NCI-H128 (cell line): ENCODE results near the gene CFAP20.

ENCODE experiments used
- DNase-seq: peaks from one replicate; lab custom pipeline; 2025; ENCODE audit not compliant: unreplicated experiment; lab: John Stamatoyannopoulos, UW

CFAP20 gene

GRCh38 chr16:58125041-58125440, 4.1 kb downstream of the CFAP20 start:
- no peak for DNase-seq

- DNase-seq = no peak
Observed at GRCh38 chr16:58124601-58124915, 4.6 kb downstream of the CFAP20 start.

- DNase-seq = no peak
Observed at GRCh38 chr16:58123896-58124600, 5.1 kb downstream of the CFAP20 start.

- DNase-seq = no peak
Observed at GRCh38 chr16:58121132-58121531, 8.0 kb downstream of the CFAP20 start.

- DNase-seq = no peak
Observed at GRCh38 chr16:58120234-58120633, 8.9 kb downstream of the CFAP20 start.

DNA sequence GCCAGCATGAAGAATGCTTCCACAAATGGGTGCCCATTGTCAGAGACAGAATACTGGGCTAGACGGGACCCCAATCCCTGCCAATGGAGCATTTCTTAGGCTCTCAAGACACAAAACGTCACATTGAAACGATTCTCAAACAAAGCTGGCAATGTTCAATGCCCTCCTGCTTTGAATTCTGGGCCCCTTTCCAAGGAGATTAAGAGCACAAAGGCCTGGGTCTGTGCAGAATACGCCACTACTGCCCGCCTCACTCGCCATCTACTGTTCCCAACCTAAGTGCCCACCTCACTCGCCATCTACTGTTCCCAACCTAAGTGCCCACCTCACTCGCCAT, 9.7 kb downstream of the CFAP20 start:
- DNase-seq = no peak

- no peak for DNase-seq
Observed at GRCh38 chr16:58118801-58119508, 10.2 kb downstream of the CFAP20 start.

DNA sequence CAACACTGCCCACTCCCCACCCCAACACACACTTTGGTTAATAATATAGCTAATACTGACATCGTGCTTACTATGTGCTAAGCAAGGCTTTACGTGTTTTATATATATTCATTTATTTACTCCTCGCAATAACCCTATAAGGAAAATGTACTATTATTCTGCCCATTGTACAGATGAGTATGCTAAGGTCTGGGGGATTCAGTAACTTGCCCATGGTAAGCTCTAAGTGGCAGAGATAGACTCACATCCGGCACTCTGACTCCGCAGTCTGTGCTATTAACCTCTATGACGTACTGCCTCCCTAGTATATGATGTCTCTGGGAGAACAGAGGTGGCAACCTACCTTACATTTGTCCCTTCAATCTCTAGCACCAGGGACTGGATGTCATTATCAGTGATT, 12.7 kb downstream of the CFAP20 start:
- DNase-seq = no peak

DNA sequence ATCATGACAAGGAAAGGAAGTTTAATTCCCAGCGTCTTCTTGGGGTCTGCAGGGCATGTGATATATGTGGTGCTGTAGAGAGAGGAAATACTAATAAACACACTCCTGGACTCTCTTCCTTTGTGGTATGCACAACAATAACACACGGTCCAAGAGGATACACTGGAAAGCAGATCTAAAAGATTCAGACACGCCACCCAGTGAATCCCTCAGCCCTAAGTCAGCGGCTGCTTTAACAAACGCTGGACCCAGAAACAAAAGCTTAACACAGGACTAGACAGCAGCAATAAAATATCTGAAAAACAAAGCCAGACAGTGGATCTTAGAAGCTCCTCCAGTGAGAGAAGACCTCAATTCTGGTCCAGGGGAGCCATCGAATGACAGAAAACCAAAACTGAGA, 13.1 kb downstream of the CFAP20 start:
- no peak for DNase-seq

DNA sequence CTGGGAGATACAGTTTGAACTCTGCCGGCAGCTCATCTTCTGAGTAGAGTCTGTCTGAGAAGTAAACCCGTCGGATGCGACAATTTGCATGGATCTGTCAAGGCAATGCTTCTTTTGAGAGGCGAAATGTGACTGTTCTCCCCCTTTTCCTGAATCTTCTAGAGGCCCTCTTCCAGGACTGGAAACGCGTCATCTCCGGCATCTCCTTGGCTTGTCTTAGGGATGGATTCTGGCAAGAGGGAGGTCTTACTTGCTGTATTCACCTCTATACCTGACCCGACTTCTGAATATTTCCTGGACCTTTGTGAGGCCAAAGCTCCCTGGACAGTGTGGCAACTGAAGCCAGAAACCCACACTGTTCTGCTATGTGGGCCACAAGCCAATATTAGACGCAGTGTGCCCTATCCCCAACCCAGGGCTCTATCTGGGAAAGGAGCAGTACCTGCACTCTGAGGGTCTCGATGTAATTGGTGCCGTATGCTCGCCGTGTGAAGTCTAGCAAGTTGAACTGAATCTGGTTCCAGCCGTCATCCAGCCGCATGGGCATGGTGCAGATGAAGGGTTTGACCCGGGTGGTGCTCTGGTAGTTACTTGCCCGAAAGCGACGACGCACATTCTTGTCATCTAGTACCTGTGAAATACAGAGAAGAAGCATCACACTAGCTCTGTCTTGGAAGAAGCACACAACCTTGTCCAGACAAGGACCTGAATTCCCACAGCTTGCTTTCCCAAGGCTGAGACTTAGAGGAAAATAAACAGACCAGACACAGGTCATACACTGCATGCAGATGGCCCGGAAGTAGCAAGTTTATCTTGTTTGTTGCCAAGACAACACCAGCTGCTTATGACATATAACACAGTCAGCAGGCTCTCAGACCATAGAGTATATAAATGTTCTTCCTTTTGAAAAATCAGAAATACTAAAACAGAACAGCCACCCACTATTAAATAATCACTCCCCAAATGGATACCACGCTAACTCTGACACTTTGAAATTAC, 14.1 kb downstream of the CFAP20 start:
- no peak for DNase-seq

GRCh38 chr16:58111302-58111627, 17.9 kb downstream of the CFAP20 start:
- no peak for DNase-seq

DNA sequence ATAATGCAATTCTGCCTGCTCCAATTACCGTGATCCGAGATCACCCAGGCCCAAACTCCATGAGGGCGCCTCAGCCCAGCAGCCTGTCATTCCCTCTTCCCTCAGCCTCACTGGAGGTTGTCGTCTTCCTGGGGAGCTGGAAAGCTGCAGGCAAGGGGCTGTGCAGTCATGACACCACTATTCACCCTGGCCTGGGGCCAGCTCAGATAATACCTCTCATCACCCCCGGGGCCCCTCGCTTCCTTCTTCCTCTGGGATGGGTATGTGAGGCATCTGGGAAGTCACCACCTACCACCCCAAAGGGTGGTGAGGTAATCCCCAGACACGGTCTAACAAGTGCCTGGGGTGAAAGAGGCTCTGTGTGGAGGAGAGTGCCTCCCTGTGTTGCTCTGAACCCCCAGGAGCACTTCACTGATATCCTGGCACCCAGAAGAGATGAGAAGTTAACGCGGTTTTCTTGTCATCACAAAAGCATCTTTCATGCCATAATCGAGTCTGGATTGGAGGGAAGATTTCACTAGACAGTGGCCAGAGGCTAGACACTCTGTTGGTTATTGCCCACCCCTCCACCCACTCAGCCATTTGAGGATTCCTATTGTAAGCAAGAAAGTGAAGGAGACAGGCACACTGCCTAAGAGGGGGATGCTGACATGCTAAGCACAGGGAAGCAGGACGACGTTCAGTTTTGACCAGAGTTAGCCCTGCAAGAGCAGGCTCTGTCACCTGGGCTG, 18.4 kb downstream of the CFAP20 start:
- DNase-seq = no peak

DNA sequence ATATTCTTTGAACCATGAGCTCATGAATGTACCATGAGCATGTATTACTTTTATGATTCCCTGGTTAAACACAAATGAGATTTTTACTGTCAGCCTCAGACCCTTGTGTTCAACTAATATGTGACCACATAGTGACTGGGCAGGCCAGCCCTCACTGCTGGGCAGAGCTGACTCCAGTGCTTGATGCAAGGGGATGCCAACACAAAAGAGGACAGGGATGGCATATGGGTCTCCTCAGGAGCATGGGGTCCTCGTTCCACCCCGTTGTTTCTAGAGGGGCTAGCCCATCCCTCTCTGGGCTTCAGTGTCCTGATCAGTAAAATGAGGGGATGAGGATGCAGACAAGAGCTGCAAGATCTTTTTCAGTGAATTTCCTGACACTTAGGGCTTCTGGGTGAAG, 19.3 kb downstream of the CFAP20 start:
- DNase-seq = no peak

DNA sequence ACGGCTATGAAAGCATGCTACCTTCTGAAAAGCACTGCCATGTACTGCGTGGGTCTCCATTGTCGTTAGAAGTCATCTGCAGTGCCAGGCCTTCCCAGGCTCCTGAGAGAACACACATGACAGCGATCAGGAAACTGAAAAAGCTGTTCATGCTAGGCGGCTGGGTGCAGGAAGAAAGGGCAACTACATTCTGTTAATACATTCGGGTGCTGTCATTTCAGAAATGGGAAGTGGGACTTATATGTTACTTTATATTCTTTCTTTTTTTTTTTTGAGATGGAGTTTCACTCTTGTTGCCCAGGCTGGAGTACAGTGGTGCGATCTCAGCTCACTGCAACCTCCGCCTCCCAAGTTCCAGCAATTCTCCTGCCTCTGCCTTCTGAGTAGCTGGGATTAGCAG, 19.9 kb downstream of the CFAP20 start:
- no peak for DNase-seq

DNA sequence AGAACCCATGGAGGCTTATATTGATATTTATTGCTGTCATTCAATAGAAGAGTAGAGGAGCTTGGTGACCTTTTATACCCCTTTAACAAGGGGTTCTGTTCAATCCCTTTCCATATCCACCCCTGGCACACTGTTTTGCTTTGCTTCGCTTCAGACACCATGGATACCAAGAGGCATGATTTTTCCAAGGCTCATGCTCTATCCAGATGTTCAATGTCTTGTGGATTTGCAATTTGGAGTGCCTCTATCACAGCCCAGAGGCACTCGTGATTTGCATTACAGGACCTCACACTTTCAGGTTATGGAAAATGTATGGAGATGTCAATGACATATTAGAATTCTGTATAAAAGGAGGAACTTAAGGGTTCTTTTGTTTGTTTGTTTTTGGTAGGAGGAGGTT, 21.5 kb downstream of the CFAP20 start:
- no peak for DNase-seq

- no peak for DNase-seq
Observed at GRCh38 chr16:58107228-58107627, 22.0 kb downstream of the CFAP20 start.

DNA sequence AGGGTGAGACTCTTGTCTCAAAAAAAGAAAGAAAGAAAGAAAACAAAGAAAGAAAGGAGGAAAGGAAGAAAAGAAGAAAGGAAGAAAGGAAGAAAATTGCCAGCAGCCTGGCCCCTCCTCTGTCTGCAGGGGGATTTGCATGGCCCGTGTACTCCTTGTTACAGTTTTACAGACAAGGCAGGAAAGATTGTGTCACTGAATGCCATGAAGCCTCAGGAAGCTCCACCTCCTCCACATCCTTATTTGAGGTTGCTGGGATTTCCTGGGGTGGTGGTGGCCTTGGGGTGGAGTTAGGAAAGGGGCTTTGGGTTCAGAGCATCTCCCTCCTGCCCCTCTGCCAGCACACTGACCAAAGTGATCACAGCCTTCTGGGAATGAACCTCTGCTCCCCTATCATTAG, 23.6 kb downstream of the CFAP20 start:
- no peak for DNase-seq

GRCh38 chr16:58102665-58103392, 26.4 kb downstream of the CFAP20 start:
- no peak for DNase-seq

DNA sequence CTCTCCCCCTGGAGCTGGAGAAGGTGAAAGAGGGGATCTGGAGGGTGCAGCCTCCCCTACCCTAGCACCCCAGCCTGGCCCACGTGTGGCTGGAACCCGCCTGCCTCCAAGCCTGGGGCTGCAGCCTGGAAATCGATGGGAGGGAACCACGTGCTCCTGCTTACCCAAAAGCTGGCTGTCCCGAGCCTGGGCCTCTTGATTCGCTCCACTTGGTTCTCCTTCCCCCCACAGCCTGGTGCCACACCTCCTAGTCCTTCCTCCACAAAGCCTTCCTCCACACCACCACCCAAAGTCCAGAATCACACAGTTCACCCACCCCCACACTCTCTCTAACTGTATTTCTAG, 29.3 kb downstream of the CFAP20 start:
- no peak for DNase-seq

- no peak for DNase-seq
Observed at GRCh38 chr16:58099097-58099955, 29.9 kb downstream of the CFAP20 start.
